HCEC 1CT (cell line): Measurements from ENCODE around the gene SLC25A41.

Experiments
- DNase-seq: peaks from one replicate; pipeline ENCODE4 v3.0.0-alpha.2; 2017

The SLC25A41 gene

GRCh38 chr19:6425732-6426620 is 7.6 kb downstream of the SLC25A41 start:
- no peak for DNase-seq

- peak; percentile 100 for DNase-seq
Measured at GRCh38 chr19:6424939-6425731, 8.4 kb downstream of the SLC25A41 start.

GRCh38 chr19:6424195-6424938 is 9.2 kb downstream of the SLC25A41 start, which contains the start of gene KHSRP:
TSS of gene KHSRP (minus strand) at chr19:6424811. CDS start at chr19:6424701, 110 bp downstream.
- no peak for DNase-seq

- DNase-seq: peak; percentile 47
Measured at GRCh38 chr19:6423499-6424194, 9.9 kb downstream of the SLC25A41 start.

- no peak for DNase-seq
Measured at GRCh38 chr19:6421075-6422014, 12.2 kb downstream of the SLC25A41 start.

GRCh38 chr19:6418562-6418932 is 15.0 kb downstream of the SLC25A41 start:
- DNase-seq: no peak

- DNase-seq: peak; percentile 23
Measured at GRCh38 chr19:6417713-6418561, 15.6 kb downstream of the SLC25A41 start.

GRCh38 chr19:6416658-6417405 is 16.7 kb downstream of the SLC25A41 start:
- no peak for DNase-seq

GRCh38 chr19:6415591-6416190 is 17.9 kb downstream of the SLC25A41 start:
- no peak for DNase-seq

- no peak for DNase-seq
Measured at GRCh38 chr19:6414793-6415590, 18.6 kb downstream of the SLC25A41 start.

GRCh38 chr19:6413721-6414643 is 19.6 kb downstream of the SLC25A41 start:
- DNase-seq: no peak

- no peak for DNase-seq
Measured at GRCh38 chr19:6413291-6413690, 20.3 kb downstream of the SLC25A41 start.

GRCh38 chr19:6412447-6413091 is 21.0 kb downstream of the SLC25A41 start:
- no peak for DNase-seq

GRCh38 chr19:6412061-6412446 is 21.5 kb downstream of the SLC25A41 start:
- DNase-seq: no peak

GRCh38 chr19:6409346-6409745 is 24.2 kb downstream of the SLC25A41 start:
- no peak for DNase-seq

- DNase-seq: no peak
Measured at GRCh38 chr19:6406401-6406800, 27.2 kb downstream of the SLC25A41 start.
